Loucy (cell line): ENCODE data around the gene TTC7B.

Source experiments
- H2AFZ ChIP-seq: fragments of 200-600 bp; sonication (generic); 2 replicates; pipeline ENCODE4 v1.6.0; 2016; ENCODE audit warnings: antibody characterized with exemption, mild to moderate bottlenecking, low read length, moderate library complexity
- H3F3A ChIP-seq: fragments of 200-600 bp; 2 replicates; pipeline ENCODE4 v1.6.0; 2016; ENCODE audit warnings: antibody characterized with exemption, low read depth, mild to moderate bottlenecking
- H3K27me3 ChIP-seq: fragments of 200-600 bp; sonication (generic); 2 replicates; pipeline ENCODE4 v1.6.1; 2014; ENCODE audit warnings: low read length, mild to moderate bottlenecking; ENCODE audit not compliant: insufficient read depth, poor library complexity, severe bottlenecking
- H3K36me3 ChIP-seq: fragments of 200-600 bp; sonication (generic); 2 replicates; pipeline ENCODE4 v1.6.1; 2016; ENCODE audit warnings: low read length; ENCODE audit not compliant: insufficient read depth
- H3K4me1 ChIP-seq: fragments of 200-600 bp; sonication (generic); 2 replicates; pipeline ENCODE4 v1.5.1; 2014; ENCODE audit warnings: low read length, mild to moderate bottlenecking; ENCODE audit not compliant: insufficient read depth, poor library complexity, severe bottlenecking
- H3K4me2 ChIP-seq: fragments of 200-600 bp; sonication (generic); 2 replicates; pipeline ENCODE4 v1.6.0; 2014; ENCODE audit warnings: antibody characterized with exemption, low read length, low read depth, mild to moderate bottlenecking; ENCODE audit not compliant: poor library complexity, severe bottlenecking
- H3K4me3 ChIP-seq: fragments of 200-600 bp; sonication (generic); 2 replicates; pipeline ENCODE4 v1.5.1; 2014; ENCODE audit warnings: low read length, mild to moderate bottlenecking, mixed read lengths; ENCODE audit not compliant: poor library complexity, severe bottlenecking
- H3K79me2 ChIP-seq: fragments of 200-600 bp; sonication (generic); 2 replicates; pipeline ENCODE4 v1.6.1; 2014; ENCODE audit warnings: low read length; ENCODE audit not compliant: insufficient read depth
- H3K9ac ChIP-seq: fragments of 200-600 bp; sonication (generic); 2 replicates; pipeline ENCODE4 v1.6.0; 2014; ENCODE audit warnings: mild to moderate bottlenecking, low read depth, low read length, moderate library complexity; ENCODE audit not compliant: poor library complexity, severe bottlenecking
- H3K9me2 ChIP-seq: fragments of 200-600 bp; sonication (generic); replicated peaks from 2 replicates; pipeline ENCODE4 v1.6.1; 2016; ENCODE audit warnings: low read depth, low read length, mixed read lengths
- H3K9me3 ChIP-seq: fragments of 200-600 bp; sonication (generic); 2 replicates; pipeline ENCODE4 v1.6.1; 2014; ENCODE audit warnings: mild to moderate bottlenecking, antibody characterized with exemption, low read length, low read depth; ENCODE audit not compliant: insufficient read depth
- H4K20me1 ChIP-seq: fragments of 200-600 bp; sonication (generic); 2 replicates; pipeline ENCODE4 v1.6.0; 2014; ENCODE audit warnings: antibody characterized with exemption, low read length, mild to moderate bottlenecking; ENCODE audit not compliant: insufficient read depth, poor library complexity, severe bottlenecking
- EZH2phosphoT487 ChIP-seq: fragments of 200-600 bp; IDR thresholded peaks from 2 replicates; pipeline ENCODE4 v1.6.1; 2018; ENCODE audit warnings: antibody characterized with exemption, mild to moderate bottlenecking, moderate library complexity, borderline replicate concordance
- TF ChIP-seq, protein P1 (sequence below): fragments of 200-600 bp; sonication (generic); conservative IDR thresholded peaks from 2 replicates; pipeline ENCODE4 v1.5.1; 2014; ENCODE audit warnings: mild to moderate bottlenecking, antibody characterized with exemption, low read length

The TTC7B gene

DNA sequence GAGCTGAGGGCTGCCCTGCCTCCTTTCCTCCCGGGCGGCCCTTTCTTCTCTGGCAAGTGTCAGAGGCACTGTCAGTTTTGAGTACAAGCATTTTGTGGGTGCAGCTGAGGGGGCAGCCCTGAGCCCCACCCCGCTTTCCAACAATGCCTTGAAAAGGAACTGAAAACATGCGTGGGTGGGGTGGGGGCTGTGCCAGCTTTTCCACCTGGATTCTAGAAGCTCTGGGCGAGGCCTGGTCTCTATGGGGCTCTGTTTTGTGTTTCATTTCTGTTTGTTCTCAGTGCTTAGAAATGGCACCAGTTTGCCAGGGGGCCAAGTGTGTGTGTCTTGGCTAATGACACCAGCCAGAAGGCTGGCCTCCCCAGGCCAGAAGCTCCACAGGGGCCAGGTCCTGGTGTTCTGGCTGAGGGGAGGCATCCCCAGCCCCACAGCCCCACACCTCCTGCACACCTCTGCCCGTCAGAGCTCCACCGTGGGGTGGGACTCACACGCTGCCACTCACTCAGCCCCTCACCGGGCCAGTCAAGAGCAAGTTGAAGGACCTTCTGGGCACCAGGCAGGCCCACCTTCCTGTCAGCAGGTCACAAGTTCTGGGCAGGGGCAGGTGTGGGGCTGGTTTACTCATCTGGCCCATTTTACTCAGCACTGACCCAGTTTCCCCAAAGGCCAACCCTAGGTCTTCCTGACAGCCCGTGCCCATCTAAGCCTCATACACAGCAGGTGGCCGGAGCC, 264.3 kb downstream of the TTC7B start:
- no peaks in the 10 kb centered on the region for H4K20me1 ChIP-seq
- no peaks in the 10 kb centered on the region for H3K27me3 ChIP-seq
- no peak overlapping the region for H3K4me2 ChIP-seq
- no peaks in the 10 kb centered on the region for H3K36me3 ChIP-seq
- H3K9me3 ChIP-seq: no peaks in the 10 kb centered on the region
- H3K9ac ChIP-seq: no peak overlapping the region
- no peaks in the 10 kb centered on the region for H3K4me1 ChIP-seq
- no peaks in the 10 kb centered on the region for H3K79me2 ChIP-seq
- no peak overlapping the region for H2AFZ ChIP-seq
- no peak overlapping the region for H3K4me3 ChIP-seq
- TF ChIP-seq EZH2phosphoT487: no peak
- TF ChIP-seq, protein P1, sequence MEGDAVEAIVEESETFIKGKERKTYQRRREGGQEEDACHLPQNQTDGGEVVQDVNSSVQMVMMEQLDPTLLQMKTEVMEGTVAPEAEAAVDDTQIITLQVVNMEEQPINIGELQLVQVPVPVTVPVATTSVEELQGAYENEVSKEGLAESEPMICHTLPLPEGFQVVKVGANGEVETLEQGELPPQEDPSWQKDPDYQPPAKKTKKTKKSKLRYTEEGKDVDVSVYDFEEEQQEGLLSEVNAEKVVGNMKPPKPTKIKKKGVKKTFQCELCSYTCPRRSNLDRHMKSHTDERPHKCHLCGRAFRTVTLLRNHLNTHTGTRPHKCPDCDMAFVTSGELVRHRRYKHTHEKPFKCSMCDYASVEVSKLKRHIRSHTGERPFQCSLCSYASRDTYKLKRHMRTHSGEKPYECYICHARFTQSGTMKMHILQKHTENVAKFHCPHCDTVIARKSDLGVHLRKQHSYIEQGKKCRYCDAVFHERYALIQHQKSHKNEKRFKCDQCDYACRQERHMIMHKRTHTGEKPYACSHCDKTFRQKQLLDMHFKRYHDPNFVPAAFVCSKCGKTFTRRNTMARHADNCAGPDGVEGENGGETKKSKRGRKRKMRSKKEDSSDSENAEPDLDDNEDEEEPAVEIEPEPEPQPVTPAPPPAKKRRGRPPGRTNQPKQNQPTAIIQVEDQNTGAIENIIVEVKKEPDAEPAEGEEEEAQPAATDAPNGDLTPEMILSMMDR: no peak
- no peaks in the 10 kb centered on the region for H3F3A ChIP-seq
- no peaks in the 10 kb centered on the region for H3K9me2 ChIP-seq

DNA sequence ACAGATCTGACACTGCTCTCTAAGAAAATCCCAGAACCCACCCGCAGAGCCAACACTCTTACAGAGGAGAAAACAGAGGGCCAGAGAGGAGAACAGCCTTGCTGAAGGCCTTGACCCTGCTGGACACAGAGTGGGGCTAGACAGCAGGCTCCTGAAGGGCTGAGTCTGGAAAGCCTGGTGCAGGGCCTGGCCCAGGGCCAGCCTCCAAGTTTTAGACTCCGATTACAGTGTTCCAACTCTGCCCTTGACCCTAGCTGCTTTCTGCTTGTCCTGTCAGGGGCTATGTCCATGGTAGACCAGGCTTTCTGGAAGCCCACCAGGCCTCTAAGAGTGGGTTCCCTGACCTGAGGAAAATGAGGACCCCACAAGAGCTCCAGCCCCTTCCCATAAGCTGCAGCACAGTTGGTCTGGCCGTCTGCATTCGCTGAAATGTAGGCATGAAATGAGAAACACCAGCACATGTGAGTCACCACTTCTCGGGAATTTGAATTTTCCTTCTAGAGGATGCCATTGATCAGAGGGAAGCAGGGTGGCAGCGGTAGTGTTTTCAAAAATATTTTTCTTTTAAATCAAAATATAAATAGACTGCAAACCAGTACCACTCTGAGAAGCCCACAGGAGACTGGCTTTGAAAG, 265.0 kb downstream of the TTC7B start:
- Histone ChIP-seq H3K36me3 (no peaks in the 10 kb centered on the region), H3K4me1 (no peaks in the 10 kb centered on the region), H4K20me1 (no peaks in the 10 kb centered on the region), H3K4me2 (no peak overlapping the region), H3K9me2 (no peaks in the 10 kb centered on the region), H2AFZ (no peak overlapping the region), H3K4me3 (no peak overlapping the region), H3K9ac (no peak overlapping the region), H3K79me2 (no peaks in the 10 kb centered on the region), H3K9me3 (no peaks in the 10 kb centered on the region), H3K27me3 (no peaks in the 10 kb centered on the region), H3F3A (no peaks in the 10 kb centered on the region)
- no peak for TF ChIP-seq EZH2phosphoT487
- TF ChIP-seq, protein P1: no peak

GRCh38 chr14:90549794-90550641, 266.2 kb downstream of the TTC7B start:
- Histone ChIP-seq H4K20me1 (no peaks in the 10 kb centered on the region), H3K4me2 (no peak overlapping the region), H3K9me3 (no peaks in the 10 kb centered on the region), H3F3A (no peaks in the 10 kb centered on the region), H3K9me2 (no peaks in the 10 kb centered on the region), H3K4me3 (no peak overlapping the region), H3K27me3 (no peaks in the 10 kb centered on the region), H3K4me1 (no peaks in the 10 kb centered on the region), H3K9ac (no peak overlapping the region), H3K36me3 (no peaks in the 10 kb centered on the region), H2AFZ (no peak overlapping the region), H3K79me2 (no peaks in the 10 kb centered on the region)
- TF ChIP-seq EZH2phosphoT487: no peak
- TF ChIP-seq, protein P1: no peak
